HEK293 (cell line): ENCODE results near the gene C1orf210.

ENCODE experiments used
- CTCF ChIA-PET: fragments of 350-600 bp; formaldehyde crosslinking; extraction: SDS; loops from one replicate; lab custom pipeline; 2021; ENCODE audit warnings: antibody characterized with exemption; lab: Yijun Ruan, JAX
- POLR2A ChIA-PET: fragments of 300-600 bp; formaldehyde crosslinking; extraction: SDS; loops from one replicate; lab custom pipeline; 2020; ENCODE audit warnings: antibody characterized with exemption, inconsistent platforms; lab: Yijun Ruan, JAX
- H3K27ac ChIP-seq: fragments of 200-500 bp; sonication (Bioruptor generic); 2 replicates; pipeline ENCODE4 v1.5.1; 2014; ENCODE audit warnings: low read depth, low read length, control low read depth, inconsistent platforms; ENCODE audit errors: extremely low read depth
- H3K36me3 ChIP-seq, 2 experiments: fragments of 200-500 bp in 1 of 2; sonication (Bioruptor generic) in 1 of 2; 1 replicate in 1 of 2; 2 replicates in 1 of 2; pipeline ENCODE4 v1.5.1; 2014 to 2017; ENCODE audit warnings: inconsistent platforms in 2 of 2, low read length in 2 of 2; ENCODE audit not compliant: control insufficient read depth in 2 of 2, insufficient read depth in 1 of 2
- H3K4me1 ChIP-seq: fragments of 200-500 bp; sonication (Bioruptor generic); 2 replicates; pipeline ENCODE4 v1.5.1; 2014; ENCODE audit warnings: mild to moderate bottlenecking, low read length, inconsistent platforms; ENCODE audit not compliant: control insufficient read depth, insufficient read depth
- H3K4me3 ChIP-seq: 2 replicates; pipeline ENCODE4 v1.5.1; 2011; ENCODE audit warnings: low read depth, mild to moderate bottlenecking, control low read depth, low read length, moderate library complexity
- H3K9me3 ChIP-seq: fragments of 200-500 bp; sonication (Bioruptor generic); 2 replicates; pipeline ENCODE4 v1.5.1; 2014; ENCODE audit warnings: low read depth, low read length, inconsistent platforms; ENCODE audit not compliant: control insufficient read depth, insufficient read depth
- BCL11A ChIP-seq: fragments of 450-650 bp; formaldehyde crosslinking; IDR thresholded peaks from 2 replicates; pipeline ENCODE4 v1.5.1; 2016; ENCODE audit warnings: low read depth, missing biosample characterization, missing genetic modification characterization
- GLIS1 ChIP-seq: fragments of 450-650 bp; formaldehyde crosslinking; IDR thresholded peaks from 2 replicates; pipeline ENCODE4 v1.5.1; 2016; ENCODE audit warnings: missing biosample characterization, missing genetic modification characterization
- KLF1 ChIP-seq: fragments of 450-650 bp; formaldehyde crosslinking; IDR thresholded peaks from 2 replicates; pipeline ENCODE4 v1.5.1; 2016; ENCODE audit warnings: missing biosample characterization, missing genetic modification characterization
- MEIS1 ChIP-seq: sonication (generic); formaldehyde crosslinking; IDR thresholded peaks from 2 replicates; pipeline ENCODE4 v1.8.1; 2022; ENCODE audit warnings: missing genetic modification reagents, mild to moderate bottlenecking, borderline replicate concordance
- PATZ1 ChIP-seq: fragments of 450-650 bp; formaldehyde crosslinking; IDR thresholded peaks from 2 replicates; pipeline ENCODE4 v1.5.1; 2016; ENCODE audit warnings: missing biosample characterization, missing genetic modification characterization
- PRDM4 ChIP-seq: fragments of 450-650 bp; formaldehyde crosslinking; IDR thresholded peaks from 2 replicates; pipeline ENCODE4 v1.5.1; 2017; ENCODE audit warnings: missing biosample characterization, missing genetic modification characterization
- REPIN1 ChIP-seq: fragments of 450-650 bp; formaldehyde crosslinking; IDR thresholded peaks from 2 replicates; pipeline ENCODE4 v1.5.1; 2017; ENCODE audit warnings: missing biosample characterization, missing genetic modification characterization, low read depth
- ZFP69B ChIP-seq: fragments of 450-650 bp; formaldehyde crosslinking; IDR thresholded peaks from 2 replicates; pipeline ENCODE4 v1.5.1; 2016; ENCODE audit warnings: missing biosample characterization, missing genetic modification characterization
- ZNF148 ChIP-seq: fragments of 450-650 bp; formaldehyde crosslinking; IDR thresholded peaks from 2 replicates; pipeline ENCODE4 v1.5.0; 2017; ENCODE audit warnings: missing biosample characterization, missing genetic modification characterization, borderline replicate concordance
- ZNF19 ChIP-seq: fragments of 450-650 bp; formaldehyde crosslinking; IDR thresholded peaks from 2 replicates; pipeline ENCODE4; 2016; ENCODE audit warnings: missing biosample characterization, missing genetic modification characterization, low read depth
- ZNF366 ChIP-seq: fragments of 450-650 bp; formaldehyde crosslinking; conservative IDR thresholded peaks from 2 replicates; pipeline ENCODE4 v1.5.1; 2016; ENCODE audit warnings: missing biosample characterization, missing genetic modification characterization
- ZNF48 ChIP-seq: fragments of 450-650 bp; formaldehyde crosslinking; IDR thresholded peaks from 2 replicates; pipeline ENCODE4 v1.5.1; 2016; ENCODE audit warnings: missing biosample characterization, missing genetic modification characterization
- ZNF571 ChIP-seq: fragments of 450-650 bp; formaldehyde crosslinking; IDR thresholded peaks from 2 replicates; pipeline ENCODE4 v1.5.0; 2017; ENCODE audit warnings: missing biosample characterization, missing genetic modification characterization
- ZNF837 ChIP-seq: fragments of 450-650 bp; formaldehyde crosslinking; IDR thresholded peaks from 2 replicates; pipeline ENCODE4 v1.5.1; 2016; ENCODE audit warnings: missing biosample characterization, missing genetic modification characterization

Gene C1orf210

GRCh38 chr1:43312212-43312623 lies 26.8 kb upstream of the C1orf210 start (continued):
- TF ChIP-seq ZNF19 (tag by site-specific recombination), result no peak
- no peak for TF ChIP-seq ZNF366 (tag by site-specific recombination)
- TF ChIP-seq KLF1 (tag by site-specific recombination), result no peak
- TF ChIP-seq PRDM4, result no peak
- no peak for TF ChIP-seq PATZ1 (tag by site-specific recombination)
- no peak for TF ChIP-seq ZNF837
- TF ChIP-seq ZNF571, result no peak
- no peak for TF ChIP-seq BCL11A (tag by site-specific recombination)
- TF ChIP-seq ZNF148 (tag by site-specific recombination), result no peak
- TF ChIP-seq REPIN1 (tag by site-specific recombination), result no peak
- TF ChIP-seq, all 188 proteins: peak for 0

GRCh38 chr1:43311521-43311920 lies 26.1 kb upstream of the C1orf210 start:
- Histone ChIP-seq H3K9me3 (no peaks in the 10 kb centered on the region), H3K36me3 (no peaks in the 10 kb centered on the region), H3K4me1 (no peaks in the 10 kb centered on the region)
- no peak for TF ChIP-seq ZNF19 (tag by site-specific recombination)
- TF ChIP-seq ZFP69B (tag by site-specific recombination), result no peak
- no peak for TF ChIP-seq MEIS1
- TF ChIP-seq REPIN1 (tag by site-specific recombination), result no peak
- TF ChIP-seq, all 188 proteins: peak for 0
- H3K4me3 ChIP-seq, result no peak overlapping the region
- CTCF ChIA-PET, result interaction anchor here (0.7 kb wide), 1 partner anchor 103 kb away, joined by 3 read pairs; no protein-coding TSS in a partner anchor
- no peak overlapping the region for H3K27ac ChIP-seq
- POLR2A ChIA-PET, result no interaction called here

- peak; percentile 37; the same call in 1 of the 2 replicates for TF ChIP-seq GLIS1 (tag by site-specific recombination)
- TF ChIP-seq ZNF48 (tag by site-specific recombination), result no peak
- Histone ChIP-seq H3K4me1 (no peaks in the 10 kb centered on the region), H3K36me3 (no peaks in the 10 kb centered on the region), H3K4me3 (no peak overlapping the region), H3K9me3 (no peaks in the 10 kb centered on the region), H3K27ac (no peak overlapping the region)
- POLR2A ChIA-PET, result no interaction called here
- CTCF ChIA-PET, result interaction anchor here (1.3 kb wide), 1 partner anchor 105 kb away, joined by 4 read pairs; no protein-coding TSS in a partner anchor
Observed at GRCh38 chr1:43309405-43310025, 24.1 kb upstream of the C1orf210 start.
